ENCODE data around the gene SRGAP2C. TPM values are rescaled to one million over a fixed set of nuclear protein-coding genes. Genes with fewer than 3 reads are reported as not detected.
A peak's percentile ranks its signal among the peaks of the same experiment; 100 is the strongest.
"Not testable (repeated sequence)": the region's sequence is repeated elsewhere in the genome, so short reads cannot be mapped to it uniquely, and the experiment has no call there.

The SRGAP2C gene
- total and polyA plus RNA-seq, 9 donors = 6.4 to 37.5 (median 22.1) TPM

DNA sequence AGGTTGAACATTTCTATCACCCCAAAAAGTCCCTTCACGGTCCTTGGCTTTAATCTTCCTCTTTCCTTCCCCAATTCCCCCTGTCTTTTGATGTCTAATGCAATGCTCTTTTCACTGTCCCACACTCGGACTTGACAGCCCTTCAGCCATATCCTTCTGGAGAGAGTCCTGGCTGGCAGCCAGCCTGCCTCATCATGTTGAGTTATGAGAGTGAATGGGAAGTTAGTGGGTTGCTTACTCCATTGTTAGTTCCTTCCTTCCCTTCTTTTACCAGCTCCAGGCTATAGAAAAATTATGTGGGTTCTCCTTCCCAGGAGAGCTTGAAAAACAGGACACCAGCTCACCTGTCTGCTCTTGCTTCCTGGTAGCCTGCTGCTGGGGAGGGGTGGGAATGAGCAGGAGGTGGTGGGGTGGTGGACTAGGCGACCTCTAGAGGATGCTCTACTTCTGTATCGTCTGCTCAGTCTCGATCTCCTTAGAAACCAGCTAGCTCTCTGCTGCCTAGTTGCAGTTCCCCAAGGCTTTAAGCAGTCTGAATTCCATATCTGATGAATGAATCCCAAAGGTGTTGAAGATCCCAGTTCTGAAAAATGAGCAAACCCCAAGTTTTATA is 29.9 kb downstream of the SRGAP2C start:
- WGBS, 3 donors = no CpG with 5 or more reads among the region's 5 CpGs
- H3K4me3 ChIP-seq; H3K4me1 ChIP-seq (ENCODE audit: insufficient read depth); DNase-seq; intact Hi-C loops (cut with DNase I); H3K27me3 ChIP-seq; H3K36me3 ChIP-seq; H3K9me3 ChIP-seq; H3K27ac ChIP-seq: not testable (repeated sequence)

DNA sequence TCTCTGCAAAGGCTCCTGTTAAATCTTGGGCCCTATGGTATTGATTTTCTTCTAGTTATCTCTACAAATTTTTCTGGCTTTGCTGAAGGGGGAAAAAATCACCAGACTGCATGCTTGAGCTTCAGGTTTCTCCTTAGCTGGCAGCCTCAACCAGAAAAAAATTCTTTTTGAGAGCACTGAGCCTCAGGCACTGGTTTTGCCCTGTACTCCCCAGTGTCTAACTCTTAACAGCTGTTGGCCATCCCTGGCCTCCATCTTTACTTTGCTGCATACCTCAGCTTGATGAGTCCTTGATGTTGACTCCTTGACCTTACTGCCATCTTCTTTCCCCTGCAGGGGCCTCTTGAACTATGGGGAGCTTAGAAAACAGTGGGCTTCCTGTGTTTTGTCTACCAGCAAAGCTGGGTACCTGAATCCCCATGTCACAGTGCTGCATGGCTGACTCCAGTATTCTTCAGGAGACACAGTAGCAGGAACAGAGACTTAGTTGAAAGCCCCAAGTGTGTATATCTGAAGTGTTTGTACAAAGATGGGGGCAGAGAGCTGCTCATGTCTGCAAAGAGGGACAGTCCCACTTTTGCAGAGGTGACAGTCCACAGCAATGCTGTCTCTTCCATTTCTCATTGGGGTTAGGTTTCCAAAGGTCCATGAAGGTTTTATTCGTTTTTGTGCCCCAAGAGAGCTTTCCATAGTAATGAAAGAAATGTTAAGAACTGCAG is 31.1 kb downstream of the SRGAP2C start:
- DNase-seq; H3K27me3 ChIP-seq; H3K4me3 ChIP-seq; intact Hi-C loops (cut with DNase I); H3K27ac ChIP-seq; H3K36me3 ChIP-seq; H3K9me3 ChIP-seq; H3K4me1 ChIP-seq (ENCODE audit: insufficient read depth): not testable (repeated sequence)
- WGBS, 3 donors = 67 to 74% methylated on average over 1 of the region's 1 CpG; no CpG with 5 or more reads in 1 of the 3 donors

GRCh38 chr1:121216676-121217075 is 31.9 kb downstream of the SRGAP2C start:
- H3K36me3 ChIP-seq; H3K4me1 ChIP-seq (ENCODE audit: insufficient read depth); H3K9me3 ChIP-seq; H3K27ac ChIP-seq; H3K4me3 ChIP-seq; DNase-seq; intact Hi-C loops (cut with DNase I); H3K27me3 ChIP-seq: not testable (repeated sequence)
- WGBS, 3 donors = no CpG with 5 or more reads among the region's 1 CpG

DNA sequence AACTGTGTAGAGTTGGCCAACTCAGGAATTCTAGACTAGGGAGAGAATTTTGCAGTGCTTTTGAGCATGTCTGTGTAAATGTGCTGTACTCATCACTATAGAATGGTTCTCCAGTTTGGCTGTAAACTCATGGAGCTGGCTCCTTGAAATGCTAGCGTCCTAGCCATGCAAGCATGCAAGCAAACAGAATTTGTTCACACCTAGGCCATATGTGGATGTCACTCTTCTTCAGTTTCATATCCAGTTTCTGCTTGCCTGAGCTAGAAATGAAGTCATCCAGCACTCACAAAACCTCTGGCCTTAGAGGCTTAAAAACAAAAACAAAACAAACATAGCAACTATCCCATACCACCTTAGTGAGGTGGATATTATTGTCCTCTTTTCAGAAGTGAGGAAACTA is 37.0 kb downstream of the SRGAP2C start:
- H3K4me3 ChIP-seq; H3K36me3 ChIP-seq; DNase-seq; intact Hi-C loops (cut with DNase I); H3K27me3 ChIP-seq; H3K27ac ChIP-seq; H3K9me3 ChIP-seq; H3K4me1 ChIP-seq (ENCODE audit: insufficient read depth): not testable (repeated sequence)
- 88 to 100% (median 95%) methylated on average over 1 of the region's 1 CpG for WGBS, 3 donors

DNA sequence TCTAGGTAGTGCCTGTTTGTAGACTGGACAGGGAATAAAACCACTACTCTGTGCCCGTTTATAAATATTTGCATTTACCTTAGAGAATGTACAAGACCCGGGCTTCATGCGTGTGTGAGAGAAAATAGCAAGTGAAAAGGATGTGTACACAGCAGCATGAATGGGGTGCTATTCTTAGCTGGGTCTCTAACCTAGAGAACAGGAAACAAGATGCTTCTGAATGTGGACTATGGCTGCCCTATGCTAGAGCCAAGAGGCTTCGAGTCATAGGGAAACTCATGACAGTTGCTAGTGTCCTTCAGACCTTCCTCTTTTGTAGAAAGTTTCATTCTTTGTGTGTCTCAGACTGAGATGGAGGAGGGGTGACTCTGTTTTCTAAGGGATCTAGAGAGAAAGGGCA is 39.9 kb downstream of the SRGAP2C start:
- H3K4me3 ChIP-seq; intact Hi-C loops (cut with DNase I); H3K4me1 ChIP-seq (ENCODE audit: insufficient read depth); H3K27ac ChIP-seq; DNase-seq; H3K36me3 ChIP-seq; H3K9me3 ChIP-seq; H3K27me3 ChIP-seq: not testable (repeated sequence)
- WGBS, 3 donors = 62 to 85% (median 81%) methylated on average over 3 of the region's 4 CpGs

DNA sequence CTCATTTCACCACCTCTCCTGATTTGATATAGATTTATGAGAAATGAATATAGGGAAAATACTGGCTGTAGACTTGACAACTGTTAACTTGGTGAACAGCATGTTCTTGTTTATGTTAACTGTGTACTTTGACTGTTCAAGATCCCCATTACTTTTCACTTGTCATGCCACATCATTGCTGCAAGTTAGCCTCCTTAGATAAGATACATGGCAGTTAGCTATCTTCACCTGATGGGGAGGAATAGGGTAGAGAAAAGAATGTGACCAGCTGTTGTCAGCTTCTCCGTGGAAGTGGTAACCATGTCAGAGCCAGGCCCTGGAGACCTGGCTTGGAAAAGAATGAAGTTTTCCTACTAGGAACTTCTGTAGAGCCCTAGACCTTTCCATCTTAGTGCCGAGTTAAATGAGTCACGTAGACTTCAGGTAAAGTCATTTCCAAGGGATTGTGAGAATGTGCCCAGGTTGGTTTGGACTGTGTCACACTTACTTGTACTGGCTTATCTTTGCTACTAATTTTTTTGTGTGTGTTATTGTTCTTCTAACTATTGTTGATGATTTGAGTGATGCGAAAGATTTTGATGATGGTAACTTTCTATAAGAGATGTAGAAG is 41.6 kb downstream of the SRGAP2C start:
- intact Hi-C loops (cut with DNase I); H3K27me3 ChIP-seq; H3K4me1 ChIP-seq (ENCODE audit: insufficient read depth); H3K9me3 ChIP-seq; DNase-seq; H3K36me3 ChIP-seq; H3K4me3 ChIP-seq; H3K27ac ChIP-seq: not testable (repeated sequence)
- 83 to 100% (median 95%) methylated on average over 2 of the region's 4 CpGs for WGBS, 3 donors

DNA sequence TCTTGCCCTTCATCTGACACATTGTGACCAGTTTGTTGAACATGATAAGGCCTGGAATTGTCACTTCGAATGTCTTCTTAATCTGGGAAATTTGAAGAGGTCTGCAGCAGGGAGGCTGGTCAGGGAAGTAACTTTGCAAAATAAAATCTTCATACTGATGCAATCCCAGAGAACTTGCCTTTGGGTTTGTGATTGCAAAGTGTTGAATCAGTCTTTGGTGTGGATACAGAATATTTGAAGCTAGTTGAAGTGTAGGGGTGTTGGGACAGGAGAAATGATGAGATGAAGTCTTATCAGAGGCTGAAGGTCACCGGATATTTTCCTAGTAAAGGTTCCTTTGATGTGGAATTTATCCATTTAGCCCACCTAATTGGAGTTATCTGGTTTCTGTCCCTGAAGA is 42.1 kb downstream of the SRGAP2C start:
- H3K4me3 ChIP-seq; DNase-seq; H3K36me3 ChIP-seq; intact Hi-C loops (cut with DNase I); H3K4me1 ChIP-seq (ENCODE audit: insufficient read depth); H3K27me3 ChIP-seq; H3K9me3 ChIP-seq; H3K27ac ChIP-seq: not testable (repeated sequence)
- WGBS, 3 donors = 23 to 100% (median 33%) methylated on average over 1 of the region's 2 CpGs

GRCh38 chr1:121227544-121228330 is 43.0 kb downstream of the SRGAP2C start:
- H3K27ac ChIP-seq; intact Hi-C loops (cut with DNase I); H3K27me3 ChIP-seq; H3K4me3 ChIP-seq; H3K9me3 ChIP-seq; H3K4me1 ChIP-seq (ENCODE audit: insufficient read depth); H3K36me3 ChIP-seq: not testable (repeated sequence)
- 86 to 95% methylated on average over 1 of the region's 9 CpGs; no CpG with 5 or more reads in 1 of the 3 donors for WGBS, 3 donors
- DNase-seq = peak in 1 of 5 donors; percentile 11

DNA sequence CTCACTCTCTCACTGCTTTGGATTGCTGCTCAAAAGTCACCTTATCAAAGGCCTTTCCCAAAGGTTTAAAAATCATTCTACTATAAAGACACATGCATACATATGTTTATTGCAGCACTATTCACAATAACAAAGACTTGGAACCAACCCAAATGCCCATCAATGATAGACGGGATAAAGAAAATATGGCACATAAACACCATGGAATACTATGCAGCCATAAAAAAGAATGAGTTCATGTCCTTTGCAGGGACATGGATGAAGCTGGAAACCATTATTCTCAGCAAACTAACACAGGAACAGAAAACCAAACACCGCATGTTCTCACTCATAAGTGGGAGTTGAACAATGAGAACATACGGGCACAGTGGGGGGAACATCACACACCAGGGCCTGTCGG is 45.9 kb downstream of the SRGAP2C start:
- 65 to 88% (median 71%) methylated on average over 1 to 2 of the region's 4 CpGs for WGBS, 3 donors
- H3K36me3 ChIP-seq; intact Hi-C loops (cut with DNase I): not testable (repeated sequence)

GRCh38 chr1:121232445-121233125 is 47.8 kb downstream of the SRGAP2C start:
- H3K27me3 ChIP-seq; intact Hi-C loops (cut with DNase I); H3K27ac ChIP-seq; H3K36me3 ChIP-seq; H3K4me1 ChIP-seq (ENCODE audit: insufficient read depth); DNase-seq; H3K9me3 ChIP-seq; H3K4me3 ChIP-seq: not testable (repeated sequence)
- WGBS, 3 donors = 37 to 40% (median 39%) methylated on average over 2 of the region's 4 CpGs

More for the DNA sequence above, 45.9 kb downstream of the SRGAP2C start:
- not testable (repeated sequence) for H3K4me3 ChIP-seq; H3K4me1 ChIP-seq (ENCODE audit: insufficient read depth); DNase-seq; H3K9me3 ChIP-seq; H3K27me3 ChIP-seq; H3K27ac ChIP-seq

- intact Hi-C loops (cut with DNase I); H3K27ac ChIP-seq: not testable (repeated sequence)
Measured at GRCh38 chr1:121234090-121234759, 49.5 kb downstream of the SRGAP2C start.

More at GRCh38 chr1:121234090-121234759, 49.5 kb downstream of the SRGAP2C start:
- not testable (repeated sequence) for H3K27me3 ChIP-seq; H3K4me1 ChIP-seq (ENCODE audit: insufficient read depth); H3K9me3 ChIP-seq; H3K4me3 ChIP-seq; H3K36me3 ChIP-seq; DNase-seq
- no CpG with 5 or more reads among the region's 6 CpGs for WGBS, 3 donors
